H1 (cell line): Measurements from ENCODE around the gene GNL2. TPM values are rescaled to one million over a fixed set of nuclear protein-coding genes. Genes with fewer than 3 reads are reported as not detected.
A peak's percentile ranks its signal among the peaks of the same experiment; 100 is the strongest.

Experiments used
- CBX8 ChIP-seq: fragments of 300-800, 300-1000 bp; sonication (generic); IDR thresholded peaks from 2 replicates; pipeline ENCODE4 v1.7.1; 2016; ENCODE audit warnings: low read depth, low read length, borderline replicate concordance
- CHD2 ChIP-seq: IDR thresholded peaks from 2 replicates; pipeline ENCODE4 v1.6.1; 2012; ENCODE audit warnings: low read length, improper control_type of control experiment
- CTBP2 ChIP-seq: IDR thresholded peaks from 2 replicates; pipeline ENCODE4 v1.7.0; 2011; ENCODE audit warnings: borderline replicate concordance, mild to moderate bottlenecking, moderate library complexity, mixed read lengths, low read length; ENCODE audit not compliant: insufficient read depth, insufficient read length
- CTCF ChIP-seq, 3 experiments: IDR thresholded peaks; 1 replicate in 2 of 3; 2 replicates in 1 of 3; pipeline versions ENCODE4 v1.5.1 to v1.6.1; 2011; ENCODE audit warnings: low read length in 3 of 3, mild to moderate bottlenecking in 3 of 3, inconsistent platforms in 2 of 3, low read depth in 1 of 3, moderate library complexity in 1 of 3; ENCODE audit not compliant: insufficient read depth in 1 of 3; ENCODE audit errors: control extremely low read depth in 1 of 3
- EP300 ChIP-seq, 2 experiments: IDR thresholded peaks; 1 replicate in 1 of 2; 2 replicates in 1 of 2; pipeline ENCODE4 v1.6.1; 2011 to 2012; ENCODE audit warnings: low read depth in 2 of 2, low read length in 2 of 2, mild to moderate bottlenecking in 2 of 2, borderline replicate concordance in 1 of 2, inconsistent platforms in 1 of 2, moderate library complexity in 1 of 2
- GTF2F1 ChIP-seq: IDR thresholded peaks from 2 replicates; pipeline ENCODE4 v1.6.1; 2012; ENCODE audit warnings: low read depth, low read length, improper control_type of control experiment, borderline replicate concordance
- PHF8 ChIP-seq: fragments of 200-600 bp; sonication (generic); conservative IDR thresholded peaks from 2 replicates; pipeline ENCODE4 v1.7.1; 2012; ENCODE audit warnings: low read depth, mild to moderate bottlenecking, inconsistent platforms, low read length, moderate library complexity
- POU5F1 ChIP-seq: IDR thresholded peaks from 2 replicates; pipeline ENCODE4 v1.6.1; 2011; ENCODE audit warnings: low read depth, mild to moderate bottlenecking, low read length, moderate library complexity
- SIN3A ChIP-seq, 2 experiments: IDR thresholded peaks in 1 of 2; conservative IDR thresholded peaks in 1 of 2; 2 replicates each; pipeline ENCODE4 v1.6.1; 2011 to 2012; ENCODE audit warnings: low read length in 2 of 2, improper control_type of control experiment in 1 of 2, low read depth in 1 of 2, mild to moderate bottlenecking in 1 of 2
- SIRT6 ChIP-seq: IDR thresholded peaks from one replicate; pipeline ENCODE4 v1.7.1; 2012; ENCODE audit warnings: low read length, inconsistent platforms
- SP4 ChIP-seq: IDR thresholded peaks from 2 replicates; pipeline ENCODE4 v1.6.1; 2012; ENCODE audit warnings: low read length, inconsistent platforms
- SRF ChIP-seq: IDR thresholded peaks from 2 replicates; pipeline ENCODE4 v1.6.1; 2011; ENCODE audit warnings: mild to moderate bottlenecking, low read depth, low read length, moderate library complexity
- TAF1 ChIP-seq: IDR thresholded peaks from 2 replicates; pipeline ENCODE4 v1.6.1; 2011; ENCODE audit warnings: mild to moderate bottlenecking, low read depth, low read length
- USF2 ChIP-seq: IDR thresholded peaks from 2 replicates; pipeline ENCODE4 v1.6.1; 2011; ENCODE audit warnings: low read length, improper control_type of control experiment
- ZNF274 ChIP-seq: IDR thresholded peaks from 2 replicates; pipeline ENCODE4 v1.7.0; 2012; ENCODE audit warnings: low read length, borderline replicate concordance; ENCODE audit errors: extremely low read depth
- polyA plus RNA-seq, 7 experiments: library from polyadenylated mRNA; depleted of rRNA in 3 of 7; stranded (reverse) in 5 of 7; unstranded in 2 of 7; fragments of >200 nt in 5 of 7; fragments of 200-250 nt in 2 of 7; gene quantifications; 1 replicate in 5 of 7; 2 replicates in 1 of 7; 4 replicates in 1 of 7; pipeline versions ENCODE4 v1.2.1 to v1.2.3, GENCODE V29; 2011 to 2013; ENCODE audit warnings: missing spikeins in 2 of 7, mixed read lengths in 2 of 7
- total RNA-seq: library from RNA; stranded (reverse); fragmentation: NEBNext Ultra II Directional; extraction: Animal tissue kit (Norgen Biotek cat#: 25700); gene quantifications from 2 replicates; pipeline ENCODE4 v1.2.1, GENCODE V29; 2021

Gene GNL2
- total and polyA plus RNA-seq, 2 of the 8 experiments (the other 6 are each of a cell fraction or from before 2014, with no cell fraction given): 22.2 to 88.3 TPM

- TF ChIP-seq CTBP2 (no peak), TAF1 (peak; percentile 80), SIN3A (conservative IDR thresholded peaks at IDR 0.05 in 1 of 2, IDR thresholded peaks at IDR 0.05 in 1 of 2; ENCODE audit: low read depth in 1 of 2, low read length in 2 of 2) (peak; percentile 89 to 92; a peak in 3 of 4 replicates), ZNF274 (no peak), EP300 (IDR thresholded peaks at IDR 0.05; ENCODE audit: borderline replicate concordance in 1 of 2, low read depth in 2 of 2, low read length in 2 of 2) (no peak), GTF2F1 (0 out of 2 replicates have a peak, but pooled peaks have one; percentile 39), CBX8 (no peak), CHD2 (no peak), SRF (no peak), CTCF (IDR thresholded peaks at IDR 0.05; ENCODE audit: control extremely low read depth in 1 of 3, insufficient read depth in 1 of 3, low read depth in 1 of 3, low read length in 3 of 3) (no peak), PHF8 (peak; percentile 96), SIRT6 (no peak), POU5F1 (no peak), SP4 (no peak), USF2 (peak; percentile 88)
Observed at GRCh38 chr1:37595440-37596181, at the start of gene GNL2 (continued).
